HepG2 (cell line): ENCODE measurements around the gene POFUT1. TPM values are rescaled to one million over a fixed set of nuclear protein-coding genes. Genes with fewer than 3 reads are reported as not detected.

ENCODE experiments used
- ASH2L ChIP-seq: fragments of 300-600, 200-600 bp; sonication (generic); IDR thresholded peaks from 2 replicates; pipeline ENCODE4 v1.7.0; 2017; ENCODE audit warnings: low read depth, mild to moderate bottlenecking, moderate library complexity, mixed read lengths, low read length; ENCODE audit not compliant: insufficient read length
- CREB1 ChIP-seq, 2 experiments: fragments of 450-650 bp in 1 of 2; IDR thresholded peaks; 2 replicates each; pipeline ENCODE4 v1.6.1; 2016 to 2017; ENCODE audit warnings: control low read depth in 1 of 2, mild to moderate bottlenecking in 1 of 2, missing compliant biosample characterization in 1 of 2, missing genetic modification characterization in 1 of 2
- SSRP1 ChIP-seq: IDR thresholded peaks from 2 replicates; pipeline ENCODE4 v1.6.1; 2016; ENCODE audit warnings: control low read depth
- ZNF296 ChIP-seq: sonication (generic); formaldehyde crosslinking; conservative IDR thresholded peaks from 2 replicates; pipeline ENCODE4 v1.5.0; 2020; ENCODE audit warnings: mild to moderate bottlenecking, missing genetic modification reagents
- ZNF430 ChIP-seq: sonication (generic); formaldehyde crosslinking; IDR thresholded peaks from 2 replicates; pipeline ENCODE4 v1.9.0; 2021; ENCODE audit warnings: mild to moderate bottlenecking, missing genetic modification reagents
- polyA plus RNA-seq, 8 experiments: library from polyadenylated mRNA; depleted of rRNA in 3 of 8; stranded (reverse) in 7 of 8; unstranded in 1 of 8; fragments of >200 nt; fragmentation: Illumina TruSeq in 4 of 8; extraction: Trizol in 4 of 8; gene quantifications; 2 replicates each; pipeline versions ENCODE4 v1.2.1 to v1.2.3, GENCODE V29; 2011 to 2016; ENCODE audit warnings: low read depth in 4 of 8, missing spikeins in 1 of 8, mixed read lengths in 1 of 8; ENCODE audit not compliant: insufficient read depth in 1 of 8
- total RNA-seq, 5 experiments: library from RNA; depleted of rRNA; stranded (reverse); fragments of >200 nt; fragmentation: Illumina TruSeq; extraction: Trizol; gene quantifications; 2 replicates each; pipeline ENCODE4 v1.2.3, GENCODE V29; 2016; ENCODE audit warnings: low read depth in 1 of 5
- TF ChIP-seq, protein P1 (sequence below): IDR thresholded peaks from 2 replicates; pipeline ENCODE4 v1.6.1; 2016; ENCODE audit warnings: control low read depth
- TF ChIP-seq, protein P2 (sequence below): IDR thresholded peaks from 2 replicates; pipeline ENCODE4 v1.6.1; 2016; ENCODE audit warnings: missing compliant biosample characterization, missing genetic modification reagents, borderline replicate concordance
- TF ChIP-seq, protein P3 (sequence below): sonication (generic); formaldehyde crosslinking; IDR thresholded peaks from 2 replicates; pipeline ENCODE4; 2020; ENCODE audit warnings: missing genetic modification reagents, mild to moderate bottlenecking, borderline replicate concordance
- TF ChIP-seq, protein P4 (sequence below), 2 experiments: sonication (generic) in 1 of 2; formaldehyde crosslinking in 1 of 2; IDR thresholded peaks; 2 replicates each; pipeline versions ENCODE4 v1.4.0 to v1.6.1; 2016 to 2020; ENCODE audit warnings: borderline replicate concordance in 1 of 2, low read depth in 1 of 2, mild to moderate bottlenecking in 1 of 2, missing genetic modification reagents in 1 of 2
- TF ChIP-seq, protein P5 (sequence below): sonication (generic); formaldehyde crosslinking; IDR thresholded peaks from 2 replicates; pipeline ENCODE4 v1.4.0; 2020; ENCODE audit warnings: missing genetic modification reagents
- TF ChIP-seq, protein P6 (sequence below): IDR thresholded peaks from 2 replicates; pipeline ENCODE4 v1.6.1; 2012; ENCODE audit warnings: low read depth, low read length, improper control_type of control experiment

Gene POFUT1
- total and polyA plus RNA-seq, 2 of the 13 experiments (the other 11 are each of a cell fraction or from before 2014, with no cell fraction given): 35.5 to 58.3 TPM

DNA sequence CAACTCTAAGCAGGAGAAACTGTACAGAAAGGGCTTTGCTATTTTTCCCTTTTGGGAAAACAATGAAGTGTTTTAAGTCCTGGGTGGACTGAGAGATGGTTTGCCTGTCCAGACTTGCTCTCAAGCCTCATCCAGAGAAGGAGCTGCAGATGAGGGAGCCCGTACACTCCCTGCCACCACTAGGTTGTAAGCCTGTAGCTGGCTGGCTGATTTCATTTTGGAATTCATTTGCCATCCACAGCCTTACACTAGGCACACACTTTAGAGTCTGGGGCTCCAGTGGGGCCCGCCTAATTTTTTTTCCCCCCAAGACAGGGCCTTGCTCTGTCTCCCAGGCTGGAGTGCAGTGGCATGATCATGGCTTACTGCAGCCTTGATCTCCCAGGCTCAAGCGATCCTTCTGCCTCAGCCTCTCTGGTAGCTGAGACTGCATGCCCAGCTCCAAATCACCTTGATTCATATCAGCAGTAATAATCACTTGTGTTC lies 28.4 kb downstream of the POFUT1 start (continued):
- TF ChIP-seq ZNF430 (CRISPR knock-in tag): peak; percentile 54; the same call in 1 of the 2 replicates
- TF ChIP-seq, protein P1, sequence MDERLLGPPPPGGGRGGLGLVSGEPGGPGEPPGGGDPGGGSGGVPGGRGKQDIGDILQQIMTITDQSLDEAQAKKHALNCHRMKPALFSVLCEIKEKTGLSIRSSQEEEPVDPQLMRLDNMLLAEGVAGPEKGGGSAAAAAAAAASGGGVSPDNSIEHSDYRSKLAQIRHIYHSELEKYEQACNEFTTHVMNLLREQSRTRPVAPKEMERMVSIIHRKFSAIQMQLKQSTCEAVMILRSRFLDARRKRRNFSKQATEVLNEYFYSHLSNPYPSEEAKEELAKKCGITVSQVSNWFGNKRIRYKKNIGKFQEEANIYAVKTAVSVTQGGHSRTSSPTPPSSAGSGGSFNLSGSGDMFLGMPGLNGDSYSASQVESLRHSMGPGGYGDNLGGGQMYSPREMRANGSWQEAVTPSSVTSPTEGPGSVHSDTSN (CRISPR knock-in tag): no peak
- TF ChIP-seq SSRP1 (CRISPR knock-in tag): no peak; the same call in 1 of the 2 replicates
- no peak for TF ChIP-seq ZNF296 (CRISPR knock-in tag)
- TF ChIP-seq ASH2L: no peak
- TF ChIP-seq, protein P2, sequence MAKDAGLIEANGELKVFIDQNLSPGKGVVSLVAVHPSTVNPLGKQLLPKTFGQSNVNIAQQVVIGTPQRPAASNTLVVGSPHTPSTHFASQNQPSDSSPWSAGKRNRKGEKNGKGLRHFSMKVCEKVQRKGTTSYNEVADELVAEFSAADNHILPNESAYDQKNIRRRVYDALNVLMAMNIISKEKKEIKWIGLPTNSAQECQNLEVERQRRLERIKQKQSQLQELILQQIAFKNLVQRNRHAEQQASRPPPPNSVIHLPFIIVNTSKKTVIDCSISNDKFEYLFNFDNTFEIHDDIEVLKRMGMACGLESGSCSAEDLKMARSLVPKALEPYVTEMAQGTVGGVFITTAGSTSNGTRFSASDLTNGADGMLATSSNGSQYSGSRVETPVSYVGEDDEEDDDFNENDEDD (CRISPR knock-in tag): no peak
- TF ChIP-seq, protein P3, sequence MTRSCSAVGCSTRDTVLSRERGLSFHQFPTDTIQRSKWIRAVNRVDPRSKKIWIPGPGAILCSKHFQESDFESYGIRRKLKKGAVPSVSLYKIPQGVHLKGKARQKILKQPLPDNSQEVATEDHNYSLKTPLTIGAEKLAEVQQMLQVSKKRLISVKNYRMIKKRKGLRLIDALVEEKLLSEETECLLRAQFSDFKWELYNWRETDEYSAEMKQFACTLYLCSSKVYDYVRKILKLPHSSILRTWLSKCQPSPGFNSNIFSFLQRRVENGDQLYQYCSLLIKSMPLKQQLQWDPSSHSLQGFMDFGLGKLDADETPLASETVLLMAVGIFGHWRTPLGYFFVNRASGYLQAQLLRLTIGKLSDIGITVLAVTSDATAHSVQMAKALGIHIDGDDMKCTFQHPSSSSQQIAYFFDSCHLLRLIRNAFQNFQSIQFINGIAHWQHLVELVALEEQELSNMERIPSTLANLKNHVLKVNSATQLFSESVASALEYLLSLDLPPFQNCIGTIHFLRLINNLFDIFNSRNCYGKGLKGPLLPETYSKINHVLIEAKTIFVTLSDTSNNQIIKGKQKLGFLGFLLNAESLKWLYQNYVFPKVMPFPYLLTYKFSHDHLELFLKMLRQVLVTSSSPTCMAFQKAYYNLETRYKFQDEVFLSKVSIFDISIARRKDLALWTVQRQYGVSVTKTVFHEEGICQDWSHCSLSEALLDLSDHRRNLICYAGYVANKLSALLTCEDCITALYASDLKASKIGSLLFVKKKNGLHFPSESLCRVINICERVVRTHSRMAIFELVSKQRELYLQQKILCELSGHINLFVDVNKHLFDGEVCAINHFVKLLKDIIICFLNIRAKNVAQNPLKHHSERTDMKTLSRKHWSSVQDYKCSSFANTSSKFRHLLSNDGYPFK (CRISPR knock-in tag): no peak
- TF ChIP-seq CREB1 (IDR thresholded peaks at IDR 0.05): no peak
- 0 out of 2 replicates have a peak, but pooled peaks have one; percentile 10 for TF ChIP-seq CREB1 (CRISPR knock-in tag; IDR thresholded peaks at IDR 0.05)
- TF ChIP-seq, protein P4, sequence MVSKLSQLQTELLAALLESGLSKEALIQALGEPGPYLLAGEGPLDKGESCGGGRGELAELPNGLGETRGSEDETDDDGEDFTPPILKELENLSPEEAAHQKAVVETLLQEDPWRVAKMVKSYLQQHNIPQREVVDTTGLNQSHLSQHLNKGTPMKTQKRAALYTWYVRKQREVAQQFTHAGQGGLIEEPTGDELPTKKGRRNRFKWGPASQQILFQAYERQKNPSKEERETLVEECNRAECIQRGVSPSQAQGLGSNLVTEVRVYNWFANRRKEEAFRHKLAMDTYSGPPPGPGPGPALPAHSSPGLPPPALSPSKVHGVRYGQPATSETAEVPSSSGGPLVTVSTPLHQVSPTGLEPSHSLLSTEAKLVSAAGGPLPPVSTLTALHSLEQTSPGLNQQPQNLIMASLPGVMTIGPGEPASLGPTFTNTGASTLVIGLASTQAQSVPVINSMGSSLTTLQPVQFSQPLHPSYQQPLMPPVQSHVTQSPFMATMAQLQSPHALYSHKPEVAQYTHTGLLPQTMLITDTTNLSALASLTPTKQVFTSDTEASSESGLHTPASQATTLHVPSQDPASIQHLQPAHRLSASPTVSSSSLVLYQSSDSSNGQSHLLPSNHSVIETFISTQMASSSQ (IDR thresholded peaks at IDR 0.05; ENCODE audit: low read depth): 0 out of 2 replicates have a peak, but pooled peaks have one; percentile 20
- TF ChIP-seq, protein P4 (CRISPR knock-in tag; IDR thresholded peaks at IDR 0.05; ENCODE audit: borderline replicate concordance): no peak
- TF ChIP-seq, protein P5, sequence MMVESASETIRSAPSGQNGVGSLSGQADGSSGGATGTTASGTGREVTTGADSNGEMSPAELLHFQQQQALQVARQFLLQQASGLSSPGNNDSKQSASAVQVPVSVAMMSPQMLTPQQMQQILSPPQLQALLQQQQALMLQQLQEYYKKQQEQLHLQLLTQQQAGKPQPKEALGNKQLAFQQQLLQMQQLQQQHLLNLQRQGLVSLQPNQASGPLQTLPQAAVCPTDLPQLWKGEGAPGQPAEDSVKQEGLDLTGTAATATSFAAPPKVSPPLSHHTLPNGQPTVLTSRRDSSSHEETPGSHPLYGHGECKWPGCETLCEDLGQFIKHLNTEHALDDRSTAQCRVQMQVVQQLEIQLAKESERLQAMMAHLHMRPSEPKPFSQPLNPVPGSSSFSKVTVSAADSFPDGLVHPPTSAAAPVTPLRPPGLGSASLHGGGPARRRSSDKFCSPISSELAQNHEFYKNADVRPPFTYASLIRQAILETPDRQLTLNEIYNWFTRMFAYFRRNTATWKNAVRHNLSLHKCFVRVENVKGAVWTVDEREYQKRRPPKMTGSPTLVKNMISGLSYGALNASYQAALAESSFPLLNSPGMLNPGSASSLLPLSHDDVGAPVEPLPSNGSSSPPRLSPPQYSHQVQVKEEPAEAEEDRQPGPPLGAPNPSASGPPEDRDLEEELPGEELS: no peak
- TF ChIP-seq, protein P6, sequence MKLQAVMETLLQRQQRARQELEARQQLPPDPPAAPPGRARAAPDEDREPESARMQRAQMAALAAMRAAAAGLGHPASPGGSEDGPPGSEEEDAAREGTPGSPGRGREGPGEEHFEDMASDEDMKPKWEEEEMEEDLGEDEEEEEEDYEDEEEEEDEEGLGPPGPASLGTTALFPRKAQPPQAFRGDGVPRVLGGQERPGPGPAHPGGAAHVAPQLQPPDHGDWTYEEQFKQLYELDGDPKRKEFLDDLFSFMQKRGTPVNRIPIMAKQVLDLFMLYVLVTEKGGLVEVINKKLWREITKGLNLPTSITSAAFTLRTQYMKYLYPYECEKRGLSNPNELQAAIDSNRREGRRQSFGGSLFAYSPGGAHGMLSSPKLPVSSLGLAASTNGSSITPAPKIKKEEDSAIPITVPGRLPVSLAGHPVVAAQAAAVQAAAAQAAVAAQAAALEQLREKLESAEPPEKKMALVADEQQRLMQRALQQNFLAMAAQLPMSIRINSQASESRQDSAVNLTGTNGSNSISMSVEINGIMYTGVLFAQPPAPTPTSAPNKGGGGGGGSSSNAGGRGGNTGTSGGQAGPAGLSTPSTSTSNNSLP: no peak
